C1 segment of cervical spinal cord (tissue), 14 donors: ENCODE data around the gene ZSWIM6.

ENCODE experiments used
- DNase-seq, 14 donors: peaks; one replicate each; lab custom pipeline; 2025; lab: John Stamatoyannopoulos, UW

ZSWIM6 gene

GRCh38 chr5:61332358-61332749 is 296 bp downstream of the ZSWIM6 start:
- DNase-seq: peak in 3 of 14 donors; percentile 45 to 53 (median 51)

DNA sequence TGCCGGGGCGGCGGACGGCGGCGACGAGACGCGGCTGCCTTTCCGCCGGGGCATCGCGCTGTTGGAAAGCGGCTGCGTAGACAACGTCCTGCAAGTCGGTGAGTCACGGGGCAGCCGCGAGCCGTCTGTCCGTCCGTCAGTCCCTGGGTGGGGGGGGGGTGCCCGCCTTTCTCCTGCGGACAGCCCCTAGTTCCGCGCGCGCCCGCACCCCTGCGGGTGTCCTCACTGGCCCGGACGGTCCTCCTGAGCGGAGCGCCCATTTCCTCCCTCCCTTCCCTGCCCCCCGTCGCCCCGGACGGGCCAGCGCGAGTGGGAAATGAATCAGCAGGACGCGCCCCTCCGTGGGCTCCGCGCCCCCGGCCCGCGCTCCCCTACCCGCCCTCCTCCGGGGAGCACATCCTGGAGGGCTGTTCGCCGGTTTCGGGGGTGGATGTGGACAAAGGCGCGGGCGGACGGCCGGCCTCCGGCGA is 828 bp downstream of the ZSWIM6 start:
- peak in 7 of 14 donors; percentile 34 to 69 (median 57) for DNase-seq

DNA sequence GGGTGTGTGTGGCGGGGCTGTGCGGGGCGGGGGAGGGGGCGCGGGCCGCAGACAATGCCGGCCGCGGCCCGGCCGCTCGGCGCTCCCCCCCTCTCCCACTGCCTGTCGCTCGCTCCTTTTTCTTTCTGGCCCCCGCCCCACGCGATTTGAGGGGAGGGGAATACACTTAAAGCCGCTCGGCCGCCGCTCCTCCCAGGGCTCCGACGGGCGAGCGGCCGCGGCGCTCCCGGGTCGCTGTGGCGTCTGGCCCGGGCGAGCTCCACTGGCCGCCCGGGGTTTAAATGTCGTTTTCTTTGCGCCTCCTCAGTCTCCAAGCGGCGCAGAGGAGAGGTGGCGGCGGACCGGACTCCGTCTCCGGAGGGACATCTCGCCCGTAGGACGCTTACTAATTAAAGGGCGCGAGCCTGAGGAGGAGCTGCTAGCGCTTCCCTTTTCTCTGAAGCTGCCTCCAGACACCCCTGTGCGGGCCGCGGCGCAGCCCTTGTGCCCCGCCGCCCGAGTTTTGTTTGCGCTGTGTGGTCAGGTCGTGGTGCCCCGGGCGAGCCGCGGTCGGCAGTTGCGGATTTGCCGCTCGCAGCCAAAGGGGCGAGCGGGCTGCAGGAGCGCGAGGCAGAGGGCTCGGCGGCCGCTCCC is 1.4 kb downstream of the ZSWIM6 start:
- DNase-seq: peak in 8 of 14 donors; percentile 34 to 78 (median 58)

DNA sequence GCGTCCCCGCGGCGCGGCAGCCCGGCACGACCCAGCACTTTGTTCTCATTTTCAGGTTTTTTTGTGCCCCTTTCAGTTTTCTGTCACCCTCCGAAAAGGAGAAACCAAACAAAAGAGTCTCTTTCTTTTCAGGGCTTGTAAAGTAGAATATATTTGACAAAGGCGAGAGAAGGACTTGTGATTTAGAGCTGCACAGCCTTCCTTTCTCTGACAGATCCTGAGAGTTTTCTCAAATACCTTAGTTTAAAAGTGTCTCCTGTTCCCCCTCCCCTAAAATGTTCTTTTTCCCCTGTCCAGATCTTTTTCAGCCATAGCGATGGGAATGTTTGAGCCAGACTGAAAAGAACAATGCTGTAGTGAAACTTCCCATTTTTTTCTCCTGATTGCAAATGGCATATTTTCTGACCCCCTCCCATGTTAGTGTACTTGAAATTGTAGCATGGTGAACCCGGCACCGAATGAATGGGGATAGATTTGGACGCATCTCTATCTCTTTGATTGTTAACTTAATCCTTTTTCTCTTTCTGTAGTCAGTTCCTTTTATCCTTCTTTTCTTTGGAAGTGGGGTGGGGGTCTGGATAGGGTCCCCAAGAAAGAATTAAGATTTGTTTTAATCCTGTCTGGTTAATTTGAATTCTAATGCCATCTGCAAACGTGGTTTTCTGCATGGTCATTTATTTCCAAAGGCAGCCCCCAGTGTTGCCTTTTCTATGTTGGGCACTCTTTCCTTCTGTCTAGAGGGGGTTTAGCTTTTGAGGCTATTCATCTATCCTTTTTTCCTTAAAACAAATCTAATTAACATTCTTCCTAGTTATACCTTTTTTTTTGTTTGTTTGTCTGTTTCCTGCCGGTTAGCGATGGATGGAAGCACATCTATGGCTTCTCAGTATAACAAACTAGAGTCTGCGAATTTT is 2.2 kb downstream of the ZSWIM6 start:
- DNase-seq: no peak

- peak in 4 of 14 donors; percentile 4 to 30 (median 21) for DNase-seq
Measured at GRCh38 chr5:61334868-61335615, 3.0 kb downstream of the ZSWIM6 start.

GRCh38 chr5:61339764-61340163 is 7.7 kb downstream of the ZSWIM6 start:
- DNase-seq: no peak

- DNase-seq: no peak
Measured at GRCh38 chr5:61340775-61341361, 8.8 kb downstream of the ZSWIM6 start.

- DNase-seq: no peak
Measured at GRCh38 chr5:61342071-61342501, 10.0 kb downstream of the ZSWIM6 start.

DNA sequence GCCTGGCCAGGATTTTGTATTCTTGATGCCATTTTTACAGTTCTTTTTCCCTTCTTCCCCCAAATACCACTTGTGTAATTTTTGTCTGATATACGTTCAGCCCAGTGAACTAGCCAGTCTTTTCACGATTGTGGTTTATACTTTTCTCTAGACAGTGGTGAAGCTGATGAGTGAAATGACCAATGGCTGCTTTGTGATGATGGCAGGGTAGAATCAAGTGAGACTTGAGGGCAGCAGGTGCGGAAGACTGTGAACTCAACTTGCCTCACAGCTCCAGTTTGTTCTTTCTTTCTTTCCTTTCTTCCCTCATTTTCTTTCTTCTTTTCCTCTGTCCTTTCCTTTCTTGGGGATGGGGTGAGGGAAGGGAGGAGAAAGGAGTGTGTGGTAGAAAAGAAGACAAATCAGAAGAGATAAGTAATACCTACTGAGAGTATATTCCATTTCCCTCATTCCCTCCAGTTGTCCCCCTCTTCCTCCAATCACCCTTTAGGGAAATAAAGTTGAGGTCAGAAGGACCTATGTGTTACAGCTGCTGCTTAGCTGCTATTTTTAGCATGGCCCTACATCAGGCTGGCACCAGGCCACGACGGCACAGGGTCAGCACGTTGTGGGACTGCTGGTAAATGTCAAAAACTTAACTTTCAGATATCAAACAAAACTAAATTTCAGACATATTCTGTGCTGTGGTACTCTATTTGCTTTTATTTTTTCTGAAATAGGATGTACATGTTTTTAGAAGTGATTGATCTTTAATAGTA is 12.3 kb downstream of the ZSWIM6 start:
- no peak for DNase-seq

DNA sequence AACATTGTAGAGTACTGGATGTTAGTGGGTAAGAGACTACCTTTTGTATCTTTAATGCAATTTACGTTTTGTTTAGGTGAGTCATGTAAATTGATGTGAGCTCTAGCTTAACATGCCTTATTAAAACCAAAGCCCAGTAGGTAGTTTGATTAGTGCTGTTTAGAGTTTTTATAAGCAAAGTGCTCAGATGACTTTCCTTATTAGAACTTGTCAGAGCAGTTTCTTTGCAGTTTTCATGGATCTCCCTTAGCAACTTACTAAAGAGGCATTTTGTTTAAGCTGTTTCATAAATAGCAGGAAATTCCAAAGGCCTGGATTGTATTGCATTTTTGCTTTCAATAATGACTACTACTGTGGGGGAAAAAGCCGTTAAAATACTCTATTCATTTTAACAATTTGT is 14.5 kb downstream of the ZSWIM6 start:
- DNase-seq: no peak

DNA sequence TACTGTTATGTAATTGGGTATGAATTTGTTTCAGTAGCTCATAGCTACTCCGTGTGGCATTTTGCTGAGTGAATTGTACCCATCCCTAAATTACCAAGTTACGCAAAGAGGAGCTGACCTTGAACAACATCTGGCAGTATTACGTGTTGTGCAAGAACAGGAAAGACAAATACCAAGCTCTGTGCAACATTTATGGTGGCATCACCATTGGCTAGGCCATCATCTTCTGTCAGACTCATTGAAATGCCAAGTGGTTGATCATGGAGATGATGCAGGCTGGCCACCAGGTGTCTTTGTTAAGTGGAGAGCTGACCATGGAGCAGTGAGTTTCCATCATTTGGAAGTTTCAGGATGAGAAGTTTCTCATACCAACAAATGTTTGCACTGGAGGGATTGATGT is 15.0 kb downstream of the ZSWIM6 start:
- DNase-seq: no peak

GRCh38 chr5:61348447-61348846 is 16.4 kb downstream of the ZSWIM6 start:
- DNase-seq: no peak

DNA sequence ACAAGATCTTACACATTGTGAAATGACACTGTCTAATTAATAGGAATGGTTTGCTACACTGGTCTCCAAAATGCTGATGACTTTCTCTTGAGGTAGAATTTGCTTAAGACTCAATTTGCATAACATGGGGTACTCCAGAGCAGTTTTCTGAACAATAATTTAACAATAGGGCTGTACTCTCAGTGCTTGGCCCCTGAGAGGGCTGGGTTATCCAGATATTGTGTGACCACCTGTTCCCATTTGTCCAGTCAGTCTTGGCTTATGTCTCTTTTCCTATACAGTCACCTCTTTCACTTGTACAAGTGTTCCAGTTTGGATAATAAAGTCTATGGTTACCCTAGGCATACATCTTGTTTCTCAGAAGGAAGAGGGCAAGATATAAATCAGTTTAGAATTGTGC is 17.9 kb downstream of the ZSWIM6 start:
- no peak for DNase-seq

DNA sequence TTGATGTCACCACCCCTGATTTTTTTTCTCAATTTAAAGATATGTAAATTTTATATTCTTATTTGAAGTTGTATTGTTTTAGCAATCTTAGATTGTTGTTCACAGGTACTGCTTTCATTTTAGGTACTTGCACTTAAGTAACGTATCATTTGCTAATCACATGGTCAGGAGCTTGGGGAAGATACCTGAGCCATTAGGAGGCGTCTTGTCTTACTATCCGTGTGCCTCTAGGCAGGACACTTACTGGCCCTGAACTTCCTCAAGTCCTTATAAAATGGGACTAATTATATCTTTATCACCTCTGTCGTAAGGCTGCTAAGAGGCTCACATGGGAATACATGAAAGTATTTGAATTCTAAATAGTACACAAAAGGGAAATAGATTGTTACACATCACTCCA is 18.5 kb downstream of the ZSWIM6 start:
- no peak for DNase-seq

DNA sequence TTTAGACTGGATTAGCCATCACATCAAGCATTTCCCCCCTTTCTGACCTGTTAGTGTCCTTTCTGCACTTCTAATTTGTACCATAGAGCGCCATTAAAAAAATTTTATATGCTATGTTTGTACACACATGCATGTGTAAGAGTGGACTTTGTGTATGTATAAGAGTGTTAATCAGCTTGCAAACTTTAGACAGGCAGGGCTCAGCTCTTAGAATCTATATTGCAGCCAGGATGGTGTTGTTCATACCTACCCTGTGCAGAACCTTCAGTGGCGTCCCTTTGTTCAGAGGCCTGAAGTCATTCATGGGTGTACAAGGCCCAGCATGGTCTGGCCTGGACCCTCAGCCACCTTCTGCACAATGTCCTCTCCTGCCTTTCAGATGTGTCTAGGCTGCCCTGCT is 19.7 kb downstream of the ZSWIM6 start:
- no peak for DNase-seq

DNA sequence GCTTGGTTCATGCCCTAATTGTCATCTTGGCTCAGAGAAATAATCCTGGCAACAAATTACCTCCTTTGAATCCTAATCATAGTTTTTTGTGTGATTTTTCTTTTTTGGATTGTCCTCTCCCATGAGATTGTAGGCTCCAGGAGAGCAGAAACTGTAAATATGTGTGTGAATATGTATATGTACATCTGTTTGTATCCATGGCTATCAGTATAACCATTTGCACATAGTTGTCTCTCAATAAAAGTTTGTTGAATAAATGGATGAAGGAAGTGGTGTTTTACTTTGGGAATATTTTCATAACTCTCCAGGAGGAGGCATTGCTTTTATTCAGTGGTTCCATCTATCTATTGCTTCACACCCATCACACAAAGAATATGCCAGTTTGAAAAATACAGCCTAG is 20.1 kb downstream of the ZSWIM6 start:
- no peak for DNase-seq

DNA sequence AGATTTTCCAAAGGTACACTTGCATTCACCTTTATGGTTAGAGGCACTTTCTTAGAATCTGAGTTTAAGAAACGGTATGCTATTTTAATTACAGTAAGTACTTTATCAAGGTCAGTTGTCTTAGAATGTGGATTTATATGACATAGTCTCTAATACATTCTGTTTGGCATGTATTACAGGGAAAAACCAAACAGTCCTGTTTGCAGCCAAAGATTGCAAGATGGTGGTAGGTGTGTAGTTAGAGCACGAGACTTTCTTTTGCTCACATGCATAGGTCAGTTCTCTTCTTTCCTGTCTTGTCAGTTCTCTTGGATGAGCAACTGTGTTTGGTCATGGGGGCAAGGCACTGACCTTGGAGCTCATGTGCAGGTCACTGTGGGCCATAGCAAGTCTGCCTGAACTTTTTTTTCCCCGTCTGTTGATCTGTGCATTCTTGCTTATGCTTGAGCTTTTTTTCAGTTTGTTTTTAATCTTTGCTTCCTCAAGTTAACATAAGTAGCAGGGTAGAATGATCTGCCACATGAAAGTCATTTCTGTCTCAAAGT is 20.6 kb downstream of the ZSWIM6 start:
- no peak for DNase-seq

DNA sequence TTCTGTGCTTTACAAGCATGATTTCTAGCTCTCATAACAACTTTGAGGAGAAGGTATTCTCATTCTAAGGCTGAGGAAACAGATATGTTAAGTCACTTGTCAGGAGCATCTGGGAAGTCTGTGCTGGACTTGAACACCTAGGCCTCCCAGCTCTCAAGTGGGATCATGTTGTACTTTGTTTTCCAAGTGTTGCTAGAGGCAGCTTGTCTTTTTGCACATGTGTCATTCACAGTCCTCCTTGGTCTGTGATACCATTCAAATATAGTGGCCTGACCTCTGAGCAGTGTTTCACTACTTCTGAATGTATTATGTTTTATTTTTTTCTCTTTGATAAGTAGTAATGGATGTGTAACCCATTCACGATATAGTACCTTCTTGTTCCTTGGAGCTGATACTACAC is 21.2 kb downstream of the ZSWIM6 start:
- no peak for DNase-seq

- DNase-seq: no peak
Measured at GRCh38 chr5:61354199-61354598, 22.1 kb downstream of the ZSWIM6 start.

DNA sequence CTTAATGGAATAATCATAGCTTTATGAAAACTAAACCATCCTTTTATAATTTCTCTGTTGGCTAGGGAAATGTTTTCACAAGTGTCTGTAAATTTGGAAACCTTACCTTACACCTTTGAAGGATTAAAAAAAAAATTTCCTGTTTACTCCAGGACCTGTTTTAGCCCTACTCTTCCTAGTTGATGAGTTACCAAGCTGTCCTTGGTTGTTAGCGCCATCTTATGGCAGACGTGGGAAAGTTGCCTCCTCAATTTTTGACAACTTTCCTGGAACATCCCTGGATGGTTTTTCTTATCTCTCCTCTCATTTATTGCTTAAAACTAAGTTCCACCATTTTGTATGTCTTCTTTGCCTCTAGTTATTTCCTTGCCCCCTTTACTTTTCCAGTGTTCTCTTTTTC is 25.7 kb downstream of the ZSWIM6 start:
- DNase-seq: no peak
